Measurements from ENCODE around the gene HYAL3.
"Not testable (repeated sequence)": the region's sequence is repeated elsewhere in the genome, so short reads cannot be mapped to it uniquely, and the experiment has no call there.

- not testable (repeated sequence) for TF ChIP-seq POLR2A (IDR thresholded peaks at IDR 0.05; ENCODE audit: low read length); GATA1 (IDR thresholded peaks at IDR 0.05; ENCODE audit: low read depth, low read length)
Observed at GRCh38 chr3:50312041-50312440, 12.8 kb upstream of the HYAL3 start.

All from erythroblast (primary cell).